GM12891 (cell line): ENCODE measurements around the gene TNFRSF21.

Experiments
- PAX5 ChIP-seq: IDR thresholded peaks from 2 replicates; pipeline ENCODE4 v1.6.1; 2011; ENCODE audit warnings: low read length, moderate library complexity, mild to moderate bottlenecking; ENCODE audit not compliant: insufficient read depth, severe bottlenecking
- POLR2A ChIP-seq: IDR thresholded peaks from 2 replicates; pipeline ENCODE4 v1.6.1; 2011; ENCODE audit warnings: low read depth, low read length, control low read depth
- POLR2AphosphoS5 ChIP-seq: IDR thresholded peaks from 2 replicates; pipeline ENCODE4 v1.6.1; 2011; ENCODE audit warnings: low read depth, low read length, control low read depth
- SPI1 ChIP-seq: IDR thresholded peaks from 2 replicates; pipeline ENCODE4 v1.6.1; 2011; ENCODE audit warnings: low read depth, low read length, control low read depth
- TAF1 ChIP-seq: IDR thresholded peaks from 2 replicates; pipeline ENCODE4 v1.6.1; 2011; ENCODE audit warnings: low read depth, low read length, control low read depth

- TF ChIP-seq POLR2AphosphoS5 (no peak), POLR2A (no peak), TAF1 (no peak), SPI1 (no peak), PAX5 (no peak)
Measured at GRCh38 chr6:47262231-47262630, 47.5 kb downstream of the TNFRSF21 start.
